Measurements from ENCODE around the gene SPRYD3. TPM values are rescaled to one million over a fixed set of nuclear protein-coding genes. Genes with fewer than 3 reads are reported as not detected.
"Not testable (repeated sequence)": the region's sequence is repeated elsewhere in the genome, so short reads cannot be mapped to it uniquely, and the experiment has no call there.

The SPRYD3 gene
- total and polyA plus RNA-seq, 2 of the 4 experiments (the other 2 are of a cell fraction) = 25.6 to 27.8 TPM

DNA sequence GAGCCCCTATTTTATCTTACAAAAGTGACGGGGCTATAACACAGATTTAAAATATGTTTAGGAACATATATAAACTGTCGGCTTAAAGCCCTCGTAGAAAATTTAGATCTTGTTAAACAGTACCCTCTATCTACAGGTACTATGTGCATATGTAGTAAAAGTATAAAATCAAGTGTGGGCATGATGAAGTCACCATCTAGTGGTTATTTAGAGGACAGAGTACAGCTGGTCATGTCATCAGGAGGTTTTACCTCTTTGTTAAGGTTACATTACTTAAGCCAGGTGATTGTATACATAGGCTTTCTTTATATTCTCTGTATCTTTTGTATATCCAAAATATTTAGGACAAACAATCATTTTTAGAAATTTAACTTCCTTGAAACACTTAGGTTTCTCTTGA, 47.6 kb downstream of the SPRYD3 start:
- in situ Hi-C loops (cut with MboI; ENCODE audit: low sequenced_read_pairs) = no loop called here
- Histone ChIP-seq H2BK20ac (ENCODE audit: low read depth, low read length) (no peak overlapping the region), H4K8ac (ENCODE audit: low read depth in 2 of 2, low read length in 2 of 2) (no peak overlapping the region), H3K9me3 (ENCODE audit: control insufficient read depth, insufficient read depth, low read length) (no peaks in the 10 kb centered on the region), H2BK5ac (ENCODE audit: low read depth, low read length, poor library complexity, severe bottlenecking) (no peak overlapping the region), H2BK120ac (ENCODE audit: low read depth, low read length) (no peak overlapping the region), H3K4me2 (ENCODE audit: low read depth, low read length) (no peak overlapping the region), H3K27me3 (ENCODE audit: control insufficient read depth, insufficient read depth, low read length) (no peaks in the 10 kb centered on the region), H3K9ac (ENCODE audit: low read depth, low read length) (no peak overlapping the region), H3K9me1 (ENCODE audit: insufficient read depth, low read length) (no peaks in the 10 kb centered on the region), H3K56ac (ENCODE audit: extremely low read depth, insufficient read depth, low read length) (no peak overlapping the region), H3K4me3 (ENCODE audit: insufficient read depth, low read depth, low read length) (no peak overlapping the region), H3K18ac (ENCODE audit: low read depth, low read length) (no peak overlapping the region), H3K36me3 (ENCODE audit: control insufficient read depth, insufficient read depth, low read length) (peaks cover 66% of the 10 kb centered on the region), H4K20me1 (ENCODE audit: insufficient read depth, low read length) (peaks cover 11% of the 10 kb centered on the region), H2AK5ac (ENCODE audit: low read depth, low read length) (no peak overlapping the region), H3K4me1 (ENCODE audit: control insufficient read depth, insufficient read depth, low read length) (no peaks in the 10 kb centered on the region), H3K14ac (replicated peaks; ENCODE audit: low read depth, low read length) (no peak overlapping the region), H2BK15ac (ENCODE audit: low read depth, low read length) (no peak overlapping the region), H3K23ac (ENCODE audit: low read depth, low read length) (no peak overlapping the region), H3K27ac (ENCODE audit: insufficient read depth, low read length) (no peak overlapping the region), H3K79me1 (ENCODE audit: low read depth in 1 of 2, low read length in 2 of 2) (peaks cover 17 to 45% of the 10 kb centered on the region in 2 experiments), H3K4ac (ENCODE audit: low read depth, low read length) (no peak overlapping the region), H4K5ac (ENCODE audit: low read depth, low read length) (no peak overlapping the region), H4K91ac (ENCODE audit: insufficient read depth, low read depth, low read length) (no peak overlapping the region), H2AFZ (replicated peaks; ENCODE audit: low read length, poor library complexity) (no peak overlapping the region), H2AK9ac (replicated peaks; ENCODE audit: low read depth, low read length, poor library complexity) (no peak overlapping the region)
- no CpG with 5 or more reads among the region's 3 CpGs for WGBS, 2 experiments (ENCODE audit: extremely low coverage in 2 of 2, insufficient read length in 1 of 2)
- ATAC-seq (ENCODE audit: low read depth) (no peak), DNase-seq (no peak)
- intact Hi-C loops (cut with micrococcal nuclease) = no loop called here
- CTCF ChIA-PET = interaction anchor here (0.6 kb wide), 1 partner anchor 499 kb away, joined by 7 read pairs; no protein-coding TSS in a partner anchor
- TF ChIP-seq BHLHE40 (IDR thresholded peaks at IDR 0.05; ENCODE audit: low read depth, low read length) (no peak), POLR2A (IDR thresholded peaks at IDR 0.05; ENCODE audit: low read depth, low read length) (no peak)
- TF ChIP-seq, protein P1, sequence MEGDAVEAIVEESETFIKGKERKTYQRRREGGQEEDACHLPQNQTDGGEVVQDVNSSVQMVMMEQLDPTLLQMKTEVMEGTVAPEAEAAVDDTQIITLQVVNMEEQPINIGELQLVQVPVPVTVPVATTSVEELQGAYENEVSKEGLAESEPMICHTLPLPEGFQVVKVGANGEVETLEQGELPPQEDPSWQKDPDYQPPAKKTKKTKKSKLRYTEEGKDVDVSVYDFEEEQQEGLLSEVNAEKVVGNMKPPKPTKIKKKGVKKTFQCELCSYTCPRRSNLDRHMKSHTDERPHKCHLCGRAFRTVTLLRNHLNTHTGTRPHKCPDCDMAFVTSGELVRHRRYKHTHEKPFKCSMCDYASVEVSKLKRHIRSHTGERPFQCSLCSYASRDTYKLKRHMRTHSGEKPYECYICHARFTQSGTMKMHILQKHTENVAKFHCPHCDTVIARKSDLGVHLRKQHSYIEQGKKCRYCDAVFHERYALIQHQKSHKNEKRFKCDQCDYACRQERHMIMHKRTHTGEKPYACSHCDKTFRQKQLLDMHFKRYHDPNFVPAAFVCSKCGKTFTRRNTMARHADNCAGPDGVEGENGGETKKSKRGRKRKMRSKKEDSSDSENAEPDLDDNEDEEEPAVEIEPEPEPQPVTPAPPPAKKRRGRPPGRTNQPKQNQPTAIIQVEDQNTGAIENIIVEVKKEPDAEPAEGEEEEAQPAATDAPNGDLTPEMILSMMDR (conservative IDR thresholded peaks at IDR 0.05; ENCODE audit: low read depth, low read length) = no peak
- BruUV-seq (replicated peaks) = no TSS peak
- dilution Hi-C loops (cut with HindIII; ENCODE audit: low sequenced_read_pairs, unreplicated experiment) = no loop called here
- POLR2A ChIA-PET (ENCODE audit: unreplicated experiment) = no interaction called here

GRCh38 chr12:53027014-53027413, 52.2 kb downstream of the SPRYD3 start:
- dilution Hi-C loops (cut with HindIII; ENCODE audit: low sequenced_read_pairs, unreplicated experiment) = not testable (repeated sequence)
- peaks cover 66% of the 10 kb centered on the region for H3K36me3 ChIP-seq (ENCODE audit: control insufficient read depth, insufficient read depth, low read length)

More at GRCh38 chr12:53027014-53027413, 52.2 kb downstream of the SPRYD3 start:
- H3K4me1 ChIP-seq (ENCODE audit: control insufficient read depth, insufficient read depth, low read length); H3K56ac ChIP-seq (ENCODE audit: extremely low read depth, insufficient read depth, low read length); H3K4me3 ChIP-seq (ENCODE audit: insufficient read depth, low read depth, low read length); intact Hi-C loops (cut with micrococcal nuclease); in situ Hi-C loops (cut with MboI; ENCODE audit: low sequenced_read_pairs); H3K18ac ChIP-seq (ENCODE audit: low read depth, low read length); BruUV-seq (replicated peaks); H4K20me1 ChIP-seq (ENCODE audit: insufficient read depth, low read length); ATAC-seq (ENCODE audit: low read depth); H2BK5ac ChIP-seq (ENCODE audit: low read depth, low read length, poor library complexity, severe bottlenecking); DNase-seq; H3K14ac ChIP-seq (replicated peaks; ENCODE audit: low read depth, low read length); H4K91ac ChIP-seq (ENCODE audit: insufficient read depth, low read depth, low read length); H2BK120ac ChIP-seq (ENCODE audit: low read depth, low read length); H3K4ac ChIP-seq (ENCODE audit: low read depth, low read length); H3K9ac ChIP-seq (ENCODE audit: low read depth, low read length); H2AK9ac ChIP-seq (replicated peaks; ENCODE audit: low read depth, low read length, poor library complexity); H4K5ac ChIP-seq (ENCODE audit: low read depth, low read length); H3K27ac ChIP-seq (ENCODE audit: insufficient read depth, low read length); POLR2A ChIA-PET (ENCODE audit: unreplicated experiment); H3K9me3 ChIP-seq (ENCODE audit: control insufficient read depth, insufficient read depth, low read length); H3K23ac ChIP-seq (ENCODE audit: low read depth, low read length); H4K8ac ChIP-seq (ENCODE audit: low read depth in 2 of 2, low read length in 2 of 2); H3K9me1 ChIP-seq (ENCODE audit: insufficient read depth, low read length); H2AFZ ChIP-seq (replicated peaks; ENCODE audit: low read length, poor library complexity); H2BK20ac ChIP-seq (ENCODE audit: low read depth, low read length); H2AK5ac ChIP-seq (ENCODE audit: low read depth, low read length); H2BK15ac ChIP-seq (ENCODE audit: low read depth, low read length); H3K27me3 ChIP-seq (ENCODE audit: control insufficient read depth, insufficient read depth, low read length); H3K4me2 ChIP-seq (ENCODE audit: low read depth, low read length): not testable (repeated sequence)
- WGBS, 2 experiments (ENCODE audit: extremely low coverage in 2 of 2, insufficient read length in 1 of 2) = 83% methylated on average over 2 of the region's 13 CpGs; no CpG with 5 or more reads in 1 of the 2 experiments
- CTCF ChIA-PET = interaction anchor here (1.3 kb wide), 1 partner anchor 11 kb away, joined by 4 read pairs; no protein-coding TSS in a partner anchor
- H3K79me1 ChIP-seq (ENCODE audit: low read depth in 1 of 2, low read length in 2 of 2) = peaks cover 18 to 44% of the 10 kb centered on the region in 2 experiments

Measured in IMR-90 (cell line).